Activated T-cell treated with anti-CD3 and anti-CD28 coated beads, Interleukin-2, amount 50 U/mL, for 72 hours (primary cell): Measurements from ENCODE around the gene TRIM3. TPM values are rescaled to one million over a fixed set of nuclear protein-coding genes. Genes with fewer than 3 reads are reported as not detected.

Experiments
- ATAC-seq, 2 donors: fragments of 150-1000 bp; cut with Tn5 transposase; replicated peaks in 1 of 2; 2 replicates each; pipeline ENCODE4 v1.10.0; 2021; ENCODE audit warnings: moderate library complexity in 2 of 2, mild to moderate bottlenecking in 1 of 2
- DNase-seq, 2 donors: peaks; one replicate each; pipeline ENCODE4 v3.0.0; 2021 to 2022; ENCODE audit warnings: mixed read lengths in 1 of 2
- H3K27ac Mint-ChIP-seq: one replicate; pipeline ENCODE4 v1.8.0; 2022; ENCODE audit warnings: mild to moderate bottlenecking, moderate library complexity, mixed read lengths
- H3K27me3 Mint-ChIP-seq: one replicate; pipeline ENCODE4 v1.8.0; 2022; ENCODE audit warnings: low read depth, mixed read lengths
- H3K36me3 Mint-ChIP-seq, 2 donors: one replicate each; pipeline ENCODE4 v1.8.0; 2022; ENCODE audit warnings: mixed read lengths in 2 of 2, mild to moderate bottlenecking in 1 of 2; ENCODE audit not compliant: insufficient read depth in 2 of 2
- H3K4me1 Mint-ChIP-seq: one replicate; pipeline ENCODE4 v1.8.0; 2022; ENCODE audit warnings: low read depth, mixed read lengths
- H3K4me3 Mint-ChIP-seq, 2 donors: one replicate each; pipeline ENCODE4 v1.8.0; 2022; ENCODE audit warnings: mild to moderate bottlenecking in 2 of 2, mixed read lengths in 2 of 2, moderate library complexity in 2 of 2
- H3K9me3 Mint-ChIP-seq, 2 donors: one replicate each; pipeline ENCODE4 v1.8.0; 2022; ENCODE audit warnings: mixed read lengths in 2 of 2
- total RNA-seq, 2 donors: library from RNA; stranded (reverse); gene quantifications; one replicate each; pipeline ENCODE4 v1.2.3, GENCODE V29; 2022

Gene TRIM3
- total RNA-seq, 2 donors from 2014 or later: 8.4 to 9.2 TPM

GRCh38 chr11:6402061-6402470 lies 71.7 kb downstream of the TRIM3 start:
- peak overlapping the region; percentile 74 for H3K27ac Mint-ChIP-seq
- peaks cover 63% of the 10 kb centered on the region for H3K4me1 Mint-ChIP-seq
- no peaks in the 10 kb centered on the region for H3K27me3 Mint-ChIP-seq
- ATAC-seq: peak; percentile 62 to 66
- no peaks in the 10 kb centered on the region for H3K9me3 Mint-ChIP-seq
- peak; percentile 44 to 68 for DNase-seq
- H3K4me3 Mint-ChIP-seq: peak overlapping the region; percentile 80 to 86
- peaks cover 0 to 13% of the 10 kb centered on the region in 2 donors for H3K36me3 Mint-ChIP-seq

DNA sequence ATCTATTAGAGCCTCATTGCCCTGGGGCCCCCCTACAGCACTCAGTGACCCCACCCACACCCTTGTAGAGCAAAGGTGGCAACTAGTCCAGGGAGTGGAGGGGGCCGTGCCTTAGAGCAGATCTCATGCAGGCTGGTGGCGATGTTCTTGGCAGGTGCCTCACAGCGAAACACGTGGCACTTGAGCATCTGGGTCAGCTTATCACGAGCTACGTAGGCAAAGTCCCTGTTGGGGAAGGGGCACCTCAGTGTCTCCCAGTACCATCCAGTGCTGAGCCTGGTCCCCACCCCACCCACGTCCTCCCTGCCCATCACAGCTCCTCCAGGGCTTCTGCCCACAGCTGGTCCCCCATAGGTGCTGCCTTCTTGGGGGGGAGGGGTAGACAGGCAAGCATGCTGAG lies 72.3 kb downstream of the TRIM3 start:
- Mint-ChIP-seq H3K27me3 (no peaks in the 10 kb centered on the region), H3K36me3 (peaks cover 0 to 13% of the 10 kb centered on the region in 2 donors), H3K4me3 (no peak overlapping the region), H3K27ac (no peak overlapping the region), H3K4me1 (peaks cover 63% of the 10 kb centered on the region), H3K9me3 (no peaks in the 10 kb centered on the region)
- DNase-seq (no peak), ATAC-seq (no peak)

DNA sequence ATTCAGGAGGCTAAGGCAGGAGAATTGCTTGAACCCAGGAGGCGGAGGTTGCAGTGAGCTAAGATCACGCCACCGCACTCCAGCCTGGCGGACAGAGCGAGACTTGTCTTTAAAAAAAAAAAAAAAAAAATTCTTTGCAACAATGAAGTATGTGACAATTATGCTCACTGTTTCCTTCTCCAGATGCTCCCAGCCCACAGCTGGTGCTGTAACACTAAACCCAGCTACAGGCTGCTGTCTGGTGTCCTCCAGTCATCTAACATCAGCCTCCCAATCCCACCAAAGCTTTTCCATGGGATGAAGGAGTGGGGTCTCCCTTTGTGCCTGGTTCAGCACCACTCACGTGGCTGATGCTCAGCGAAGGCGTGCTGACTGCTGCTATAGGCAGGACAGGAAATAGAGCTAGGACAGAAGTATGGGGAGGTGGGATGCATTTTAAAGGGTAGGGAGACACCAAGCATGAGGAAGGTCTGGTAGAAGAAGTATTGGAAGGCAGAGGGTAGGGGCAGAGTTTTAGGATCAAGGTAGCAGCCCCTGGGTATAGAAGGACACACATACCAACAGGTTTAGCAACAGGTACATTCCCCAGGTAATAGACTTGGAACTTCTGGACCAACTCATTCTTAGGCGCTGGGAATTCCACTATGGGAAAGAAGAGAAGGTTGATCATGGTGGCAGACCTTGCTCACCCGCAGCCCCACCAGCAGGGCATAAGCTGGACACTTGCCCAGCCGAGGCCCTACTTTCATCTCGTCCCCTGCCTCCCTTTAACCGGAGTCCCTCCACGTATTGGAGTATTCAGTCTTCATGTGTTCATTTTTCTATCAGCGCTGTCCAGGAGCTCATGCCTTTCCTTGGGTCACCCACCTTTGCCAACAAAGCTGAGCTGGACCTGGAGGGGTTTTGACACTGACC lies 73.1 kb downstream of the TRIM3 start:
- Mint-ChIP-seq H3K4me3 (no peak overlapping the region), H3K27me3 (no peaks in the 10 kb centered on the region), H3K4me1 (peaks cover 62% of the 10 kb centered on the region), H3K27ac (no peak overlapping the region), H3K9me3 (no peaks in the 10 kb centered on the region), H3K36me3 (peaks cover 0 to 13% of the 10 kb centered on the region in 2 donors)
- no peak for DNase-seq
- ATAC-seq: no peak

Other genes starting within 250 kb of the TRIM3 start
- gene FHIP1B, start 239.3 kb downstream of the TRIM3 start, total RNA-seq: 10 to 100 TPM; 22.8 to 26.8 TPM
- gene CNGA4, start 234.9 kb downstream of the TRIM3 start, total RNA-seq: under 1 TPM; 0.29 to 0.46 TPM
- gene CCKBR, start 214.1 kb downstream of the TRIM3 start, total RNA-seq: not detected
- 10 to 100 TPM; 12.0 to 15.1 TPM for gene CAVIN3, start 153.4 kb downstream of the TRIM3 start, total RNA-seq
- gene SMPD1, start 83.5 kb downstream of the TRIM3 start, total RNA-seq: 10 to 100 TPM; 21.7 to 25.9 TPM
- 10 to 100 TPM; 42.0 to 63.8 TPM for gene APBB1, start 54.8 kb downstream of the TRIM3 start, total RNA-seq
- 1 to 10 TPM; 1.2 to 1.6 TPM for gene HPX, start 33.0 kb downstream of the TRIM3 start, total RNA-seq
- gene ARFIP2, start 7.4 kb upstream of the TRIM3 start, total RNA-seq: 10 to 100 TPM; 45.9 to 48.2 TPM
- 10 to 100 TPM; 32.7 to 35.1 TPM for gene TIMM10B, start 7.6 kb upstream of the TRIM3 start, total RNA-seq
- 10 to 100 TPM; 38.5 to 44.4 TPM for gene DNHD1, start 23.3 kb upstream of the TRIM3 start, total RNA-seq
- 10 to 100 TPM; 25.0 to 31.5 TPM for gene RRP8, start 129.7 kb upstream of the TRIM3 start, total RNA-seq
- gene ILK, start 129.8 kb upstream of the TRIM3 start, total RNA-seq: 100 to 1,000 TPM; 114 to 118 TPM
- 100 to 1,000 TPM; 108 to 123 TPM for gene TAF10, start 138.3 kb upstream of the TRIM3 start, total RNA-seq
- gene TPP1, start 145.5 kb upstream of the TRIM3 start, total RNA-seq: 10 to 100 TPM; 56.0 to 62.1 TPM
- 1 to 10 TPM; 2.1 to 2.9 TPM for gene DCHS1, start 181.9 kb upstream of the TRIM3 start, total RNA-seq
- gene MRPL17, start 209.4 kb upstream of the TRIM3 start, total RNA-seq: 10 to 100 TPM; 38.2 to 39.8 TPM